Measurements from ENCODE around the gene RGPD5.
"Not testable (repeated sequence)": the region's sequence is repeated elsewhere in the genome, so short reads cannot be mapped to it uniquely, and the experiment has no call there.

The RGPD5 gene

DNA sequence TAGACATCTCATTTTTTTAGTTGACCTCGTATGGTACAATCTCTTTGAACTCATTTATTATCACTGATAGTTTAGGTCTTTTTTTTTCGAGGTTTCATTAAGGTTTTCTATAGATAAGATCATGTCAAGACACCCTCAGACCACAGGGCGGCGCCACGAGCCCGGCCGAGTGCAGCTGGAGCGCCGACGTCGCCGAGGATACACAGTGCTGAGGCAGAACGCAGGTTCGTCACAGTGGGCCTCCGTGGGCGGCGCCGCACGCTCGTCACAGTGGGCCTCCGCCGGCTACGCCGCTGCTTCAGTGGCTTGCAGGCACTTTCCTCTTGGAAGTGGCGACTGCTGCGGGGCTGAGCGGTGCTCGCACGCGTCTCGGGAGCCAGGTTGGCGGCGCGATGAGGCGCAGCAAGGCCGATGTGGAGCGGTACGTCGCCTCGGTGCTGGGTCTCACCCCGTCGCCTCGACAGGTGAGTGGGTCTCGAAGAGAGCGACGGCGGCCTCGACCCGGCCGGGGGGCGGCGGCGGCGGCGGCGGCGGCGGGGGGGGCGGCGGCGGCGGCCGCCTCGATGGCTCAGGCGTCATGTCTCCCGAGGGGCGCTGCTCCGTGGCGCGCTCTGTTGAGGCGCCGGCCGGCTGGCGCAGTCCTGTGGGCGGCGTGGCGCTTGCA, at the start of gene RGPD5:
Gene RGPD5 (plus strand): TSS at position 232 of the 664 bp plus-strand sequence. CDS start 161 bp downstream, at position 393.
- not testable (repeated sequence) for DNase-seq (ENCODE audit: low read depth)

DNA sequence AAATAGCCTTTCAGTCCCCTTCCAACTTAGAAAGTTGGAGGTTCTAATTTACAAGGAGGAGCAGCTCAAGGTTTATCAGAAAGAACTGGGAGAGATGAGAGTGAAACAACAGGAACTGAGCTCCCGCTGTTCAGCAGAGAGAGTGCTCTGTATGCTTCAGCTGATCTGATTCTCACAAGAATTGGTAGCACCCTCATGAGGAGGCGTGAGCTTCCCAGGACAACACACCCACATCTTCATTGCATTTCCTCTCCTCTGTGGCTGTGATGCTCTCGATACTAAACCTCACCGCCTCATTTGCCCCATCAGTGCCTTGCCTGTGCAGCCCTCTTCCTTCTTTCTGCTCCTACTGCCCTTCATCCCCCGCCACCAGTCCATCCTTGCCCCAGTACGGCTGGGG, 42.5 kb upstream of the RGPD5 start:
- not testable (repeated sequence) for DNase-seq (ENCODE audit: low read depth)

DNA sequence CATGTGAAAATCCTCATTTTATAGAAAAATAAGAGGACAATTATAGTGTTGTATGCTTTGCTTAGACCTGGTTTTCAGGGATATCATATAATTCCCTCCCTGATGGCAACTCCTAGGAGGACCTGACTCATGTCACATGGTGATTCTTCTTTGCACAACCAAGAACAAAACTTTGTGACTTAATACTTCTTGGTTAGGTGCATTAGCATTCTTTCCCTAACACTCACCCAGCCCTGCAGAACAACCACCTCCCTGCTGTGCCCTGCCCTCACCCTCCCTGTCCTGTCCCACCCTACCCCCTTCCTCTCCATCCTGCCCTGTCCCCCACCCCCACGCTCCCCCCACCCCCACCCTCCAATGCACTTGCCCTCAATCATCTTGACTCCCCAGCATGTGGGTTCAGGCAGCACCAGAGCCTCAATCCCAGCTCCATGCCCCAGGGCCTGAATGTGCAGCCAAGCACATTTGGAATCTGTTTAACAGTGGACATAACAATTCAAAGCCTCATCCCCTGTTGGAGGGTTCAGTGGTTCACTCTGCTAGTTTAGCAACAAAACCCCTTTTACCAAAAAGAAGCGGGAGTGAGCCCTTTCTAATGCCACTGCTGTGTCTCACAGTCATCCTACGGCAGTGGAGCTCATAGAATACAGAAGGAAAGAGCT, 36.8 kb upstream of the RGPD5 start:
- DNase-seq (ENCODE audit: low read depth), result not testable (repeated sequence)

GRCh38 chr2:109760265-109761042, 33.7 kb upstream of the RGPD5 start:
- DNase-seq (ENCODE audit: low read depth), result not testable (repeated sequence)

DNA sequence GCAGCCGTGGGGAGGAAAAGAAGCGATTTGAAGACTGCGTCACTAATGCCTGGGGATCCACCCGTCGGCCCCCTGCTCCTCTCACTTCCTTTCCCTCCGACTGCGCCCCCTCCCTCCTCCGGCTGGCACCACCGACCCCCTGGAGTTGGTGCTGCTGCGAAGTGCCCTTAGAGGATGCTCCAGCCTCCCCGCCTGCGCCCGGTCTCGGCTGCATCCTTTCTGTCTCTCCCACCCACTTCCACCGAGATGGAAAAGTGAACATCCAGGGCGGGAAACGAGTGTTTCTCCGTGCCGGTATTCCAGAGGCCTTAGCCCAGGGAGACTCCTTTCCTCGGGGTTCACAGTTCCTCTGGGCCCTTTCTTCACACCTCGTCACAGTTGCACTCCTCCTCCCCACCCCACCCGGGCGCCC, 33.1 kb upstream of the RGPD5 start:
- not testable (repeated sequence) for DNase-seq (ENCODE audit: low read depth)

- DNase-seq (ENCODE audit: low read depth), result not testable (repeated sequence)
Measured at GRCh38 chr2:109761976-109762375, 32.1 kb upstream of the RGPD5 start.

DNA sequence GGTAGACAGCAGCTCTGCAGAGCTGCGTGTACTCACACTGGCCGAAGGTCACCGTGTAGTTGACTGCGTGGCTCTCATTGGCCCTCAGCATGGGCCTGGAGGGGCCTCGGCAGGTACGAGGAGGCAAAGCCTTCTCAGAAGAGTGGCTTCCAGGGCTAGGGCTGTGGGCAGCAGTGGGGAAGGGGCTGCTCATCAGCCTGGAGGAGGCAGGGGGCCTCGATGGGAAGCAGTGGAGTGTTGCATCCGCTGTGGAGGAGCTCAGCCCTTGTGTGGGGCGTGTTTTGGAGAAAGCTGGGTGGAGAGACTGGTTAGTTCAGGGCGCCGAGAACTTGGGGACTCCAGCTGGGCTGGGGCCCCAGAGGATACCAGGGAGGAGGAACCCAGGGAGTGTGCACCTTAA, 28.0 kb upstream of the RGPD5 start:
- not testable (repeated sequence) for DNase-seq (ENCODE audit: low read depth)

- DNase-seq (ENCODE audit: low read depth), result not testable (repeated sequence)
Measured at GRCh38 chr2:109766886-109767578, 27.1 kb upstream of the RGPD5 start.

DNA sequence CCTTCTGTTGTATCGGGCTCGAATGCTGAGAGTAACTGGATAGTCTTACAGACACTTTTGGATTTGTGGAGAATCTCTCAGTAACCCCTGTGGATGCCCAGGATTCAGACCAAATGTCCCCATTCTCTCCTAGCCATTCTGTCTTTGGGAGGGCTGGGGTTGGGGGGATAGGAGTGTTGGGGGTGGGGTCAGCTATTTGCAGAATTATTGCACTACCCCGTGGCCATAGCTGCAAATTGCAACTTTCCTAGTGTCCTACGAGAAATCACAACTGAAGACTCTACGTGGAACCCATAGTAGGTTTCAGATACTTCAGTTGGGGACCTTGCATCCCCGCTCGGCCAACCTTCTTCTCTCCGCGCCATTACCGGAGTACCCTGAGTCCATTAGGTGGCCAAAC, 25.2 kb upstream of the RGPD5 start:
- not testable (repeated sequence) for DNase-seq (ENCODE audit: low read depth)

DNA sequence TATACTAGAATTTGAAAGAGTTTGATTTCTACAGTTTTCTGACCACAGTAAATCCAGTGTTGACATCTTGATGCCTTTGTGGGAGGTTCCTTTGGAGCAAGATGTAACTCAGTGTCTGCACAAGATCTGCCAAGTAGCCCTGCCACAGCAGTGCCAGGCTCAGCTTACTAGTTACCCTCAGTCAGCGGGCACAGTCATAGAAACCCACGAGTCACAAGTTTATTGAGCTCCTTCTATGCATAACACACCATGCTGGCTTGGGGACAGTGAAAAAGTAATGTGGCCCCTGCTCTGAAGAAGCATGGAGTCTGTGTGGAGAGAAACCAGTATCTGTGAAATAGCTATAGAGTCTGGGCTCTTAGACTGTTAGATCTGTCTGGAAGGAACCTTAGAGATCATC, 15.0 kb upstream of the RGPD5 start:
- not testable (repeated sequence) for DNase-seq (ENCODE audit: low read depth)

- not testable (repeated sequence) for DNase-seq (ENCODE audit: low read depth)
Measured at GRCh38 chr2:109781147-109781816, 12.8 kb upstream of the RGPD5 start.

DNA sequence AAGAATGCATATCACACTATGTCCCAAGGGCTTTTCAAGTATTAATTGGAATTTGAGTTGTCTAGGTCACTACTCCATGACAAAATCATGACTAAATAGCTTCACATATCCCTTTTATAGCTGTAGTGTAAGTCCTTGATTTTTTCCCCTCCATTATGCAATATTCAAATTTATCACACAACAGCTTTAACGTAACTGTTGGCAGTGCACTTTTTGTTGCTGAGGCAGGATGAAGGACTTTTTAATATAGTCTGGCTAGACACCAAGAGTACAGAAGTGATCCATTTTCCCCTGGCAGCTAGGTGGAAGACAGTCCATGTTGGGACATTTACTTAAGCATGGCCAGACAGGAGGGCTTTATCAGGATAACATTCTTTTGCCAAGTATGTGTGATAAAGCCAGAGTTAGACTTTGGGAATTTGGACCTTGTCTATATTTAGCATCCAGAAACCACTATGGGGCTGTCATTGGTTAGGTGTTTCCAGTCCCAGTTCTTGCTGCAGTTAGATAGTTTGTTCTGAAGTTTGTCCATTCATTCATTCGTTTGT, 11.6 kb upstream of the RGPD5 start:
- not testable (repeated sequence) for DNase-seq (ENCODE audit: low read depth)

GRCh38 chr2:109791530-109792279, 2.4 kb upstream of the RGPD5 start:
- not testable (repeated sequence) for DNase-seq (ENCODE audit: low read depth)

- DNase-seq (ENCODE audit: low read depth), result not testable (repeated sequence)
Measured at GRCh38 chr2:109792659-109793058, 1.4 kb upstream of the RGPD5 start.

DNA sequence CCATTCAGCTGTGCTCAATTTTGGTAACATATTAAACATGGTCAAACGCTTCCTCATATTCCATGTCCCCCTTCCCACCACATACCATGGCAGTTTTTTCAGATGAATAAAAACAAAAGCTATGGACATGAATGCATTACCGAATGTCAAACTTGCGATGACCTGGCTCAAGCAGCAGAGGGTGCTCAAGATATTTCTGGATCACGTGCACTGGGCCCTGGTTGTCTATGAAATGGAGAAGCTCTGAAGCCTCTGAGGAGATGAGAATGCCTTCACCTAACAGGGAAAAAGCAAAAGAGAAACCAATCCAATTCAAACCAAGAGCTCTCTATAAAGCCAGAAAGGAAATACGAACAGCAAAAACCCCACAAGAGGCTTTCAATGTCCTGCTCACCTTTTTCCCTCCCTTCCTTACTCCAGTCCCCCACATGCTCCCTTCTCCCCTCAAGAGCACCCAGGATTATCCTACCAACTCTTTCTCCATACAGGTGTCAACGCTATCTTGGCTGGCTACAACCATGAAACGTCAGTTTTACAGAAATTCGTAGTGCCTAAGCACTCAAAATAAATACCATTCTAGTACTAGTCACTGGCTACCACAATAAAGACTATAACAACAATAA, 77.1 kb downstream of the RGPD5 start:
- DNase-seq (ENCODE audit: low read depth), result not testable (repeated sequence)

- DNase-seq (ENCODE audit: low read depth), result not testable (repeated sequence)
Measured at GRCh38 chr2:109876625-109877024, 82.5 kb downstream of the RGPD5 start.

GRCh38 chr2:109882112-109882511, 88.0 kb downstream of the RGPD5 start:
- DNase-seq (ENCODE audit: low read depth), result not testable (repeated sequence)

GRCh38 chr2:109888414-109888813, 94.3 kb downstream of the RGPD5 start:
- DNase-seq (ENCODE audit: low read depth), result not testable (repeated sequence)

DNA sequence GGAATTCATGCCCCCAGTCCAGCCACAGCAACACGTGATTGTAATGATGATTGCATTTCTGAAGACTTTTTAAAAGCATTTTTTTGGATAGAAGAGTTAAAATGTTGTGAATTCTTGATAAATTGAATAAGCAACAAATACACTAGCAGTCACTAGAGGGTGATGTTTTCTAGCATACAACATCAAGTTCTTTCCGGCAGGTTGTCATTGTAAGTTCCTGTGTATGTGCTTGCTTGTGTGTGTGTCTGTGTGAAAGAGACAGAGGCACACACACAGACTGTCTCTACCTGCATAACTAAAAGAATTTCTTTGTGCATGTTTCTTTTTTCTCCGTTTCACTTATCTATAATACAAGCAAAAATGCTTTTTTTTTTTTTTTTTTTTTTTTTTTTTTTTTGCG, 95.8 kb downstream of the RGPD5 start:
- DNase-seq (ENCODE audit: low read depth), result not testable (repeated sequence)

DNA sequence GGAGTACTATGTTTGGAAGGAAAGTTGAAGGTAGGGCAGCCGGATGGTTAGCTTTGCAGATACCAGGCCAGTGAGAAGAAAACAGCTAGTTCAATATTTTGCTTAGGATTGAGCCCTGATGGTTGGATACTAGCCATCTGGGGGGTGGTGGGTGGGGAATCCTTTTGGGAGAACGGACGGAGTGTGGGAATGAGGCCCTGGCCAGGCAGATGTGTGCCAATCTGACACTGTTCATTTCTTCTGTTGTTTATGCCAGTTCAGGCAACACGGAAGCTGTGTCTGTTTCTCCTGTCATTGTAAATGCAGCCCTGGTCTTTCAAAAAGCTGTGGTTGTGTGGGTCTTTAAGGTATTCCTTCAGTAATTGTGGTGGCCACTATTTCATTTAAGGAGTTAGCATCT, 96.9 kb downstream of the RGPD5 start:
- DNase-seq (ENCODE audit: low read depth), result not testable (repeated sequence)
